ENCODE measurements around the gene SLC2A8.

The SLC2A8 gene

GRCh38 chr9:127457191-127457878, 60.4 kb downstream of the SLC2A8 start:
- no peak for DNase-seq

Data from hypothalamus (tissue), 51 donors.